ENCODE measurements around the gene GRIN1.
"Not testable (repeated sequence)": the region's sequence is repeated elsewhere in the genome, so short reads cannot be mapped to it uniquely, and the experiment has no call there.

The GRIN1 gene

DNA sequence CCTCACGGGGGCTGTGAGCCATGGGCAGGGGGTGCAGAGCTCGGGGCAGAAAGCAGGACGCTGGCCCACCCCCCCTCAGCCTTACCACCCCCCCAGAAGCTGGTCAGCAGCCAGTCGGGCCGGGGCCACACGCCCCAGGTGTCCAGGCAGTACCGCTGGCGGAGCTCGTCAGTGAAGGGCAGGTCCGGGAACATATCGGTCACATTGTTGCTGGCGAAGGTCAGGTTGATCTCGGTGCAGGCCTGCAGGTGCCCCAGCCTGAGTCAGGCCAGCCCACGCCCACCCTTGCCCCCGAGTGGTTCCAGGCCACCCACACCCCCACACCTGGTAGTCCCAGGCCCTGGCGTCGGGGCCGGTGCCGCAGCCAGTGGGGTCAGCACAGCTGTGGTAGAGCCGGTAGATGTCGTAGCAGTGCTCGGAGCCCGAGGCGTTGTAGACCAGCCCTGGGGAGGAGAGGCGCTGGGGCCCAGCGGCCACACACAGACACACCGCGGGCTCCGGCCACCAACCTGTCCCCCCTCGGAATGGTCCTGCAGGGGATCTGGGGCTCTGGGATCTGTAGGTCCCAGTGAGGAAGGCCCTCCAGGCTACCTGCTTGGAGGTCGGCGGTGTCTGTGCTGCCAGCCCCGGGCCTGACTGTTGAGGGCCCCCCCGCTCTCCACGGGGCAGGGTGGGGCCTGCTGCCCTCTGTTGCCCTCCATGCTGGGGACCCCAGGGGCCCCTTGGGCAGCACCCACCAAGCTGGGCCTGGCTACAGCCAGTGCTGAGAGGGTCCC, 27.0 kb upstream of the GRIN1 start:
- DNase-seq: no peak

DNA sequence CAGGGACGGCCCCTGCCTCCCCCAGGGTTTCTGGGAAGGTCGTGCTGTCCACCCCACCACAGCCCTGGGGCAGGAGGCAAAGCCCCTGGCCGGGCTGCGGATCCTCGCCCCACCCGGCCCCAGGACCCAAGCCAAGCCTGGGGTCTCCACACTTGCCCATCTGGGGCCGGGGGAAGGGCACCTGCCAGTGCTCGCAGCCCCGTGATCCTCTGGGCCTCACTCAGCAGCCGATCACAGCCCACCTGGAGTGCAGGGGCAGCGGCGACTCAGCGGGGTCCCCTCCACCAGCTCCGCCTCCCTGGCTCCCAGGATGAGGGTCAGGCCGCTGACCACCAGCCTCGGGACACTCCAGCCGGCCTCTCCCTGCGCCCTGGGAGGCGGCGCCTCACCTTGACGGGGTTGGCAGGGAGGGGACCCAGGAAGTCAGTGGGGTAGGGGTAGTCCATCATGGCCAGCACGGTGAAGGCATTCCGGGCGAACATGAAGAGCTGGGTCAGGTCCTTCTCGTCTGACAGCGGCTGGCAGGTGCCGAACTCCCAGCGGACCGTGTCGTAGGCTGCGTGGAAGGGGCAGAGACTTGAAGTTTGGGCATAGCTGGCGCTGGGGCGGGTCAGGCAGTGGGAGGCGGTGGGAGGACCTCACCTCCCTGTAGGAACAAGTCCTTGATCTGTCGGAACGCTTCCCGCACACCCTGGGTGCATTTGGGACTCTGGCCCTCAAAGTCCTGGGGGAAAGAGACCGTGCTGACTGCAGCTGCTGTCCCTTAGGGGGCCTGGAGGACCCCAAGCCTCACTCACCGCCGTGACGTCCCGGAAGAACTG, 26.2 kb upstream of the GRIN1 start:
- no peak for DNase-seq

DNA sequence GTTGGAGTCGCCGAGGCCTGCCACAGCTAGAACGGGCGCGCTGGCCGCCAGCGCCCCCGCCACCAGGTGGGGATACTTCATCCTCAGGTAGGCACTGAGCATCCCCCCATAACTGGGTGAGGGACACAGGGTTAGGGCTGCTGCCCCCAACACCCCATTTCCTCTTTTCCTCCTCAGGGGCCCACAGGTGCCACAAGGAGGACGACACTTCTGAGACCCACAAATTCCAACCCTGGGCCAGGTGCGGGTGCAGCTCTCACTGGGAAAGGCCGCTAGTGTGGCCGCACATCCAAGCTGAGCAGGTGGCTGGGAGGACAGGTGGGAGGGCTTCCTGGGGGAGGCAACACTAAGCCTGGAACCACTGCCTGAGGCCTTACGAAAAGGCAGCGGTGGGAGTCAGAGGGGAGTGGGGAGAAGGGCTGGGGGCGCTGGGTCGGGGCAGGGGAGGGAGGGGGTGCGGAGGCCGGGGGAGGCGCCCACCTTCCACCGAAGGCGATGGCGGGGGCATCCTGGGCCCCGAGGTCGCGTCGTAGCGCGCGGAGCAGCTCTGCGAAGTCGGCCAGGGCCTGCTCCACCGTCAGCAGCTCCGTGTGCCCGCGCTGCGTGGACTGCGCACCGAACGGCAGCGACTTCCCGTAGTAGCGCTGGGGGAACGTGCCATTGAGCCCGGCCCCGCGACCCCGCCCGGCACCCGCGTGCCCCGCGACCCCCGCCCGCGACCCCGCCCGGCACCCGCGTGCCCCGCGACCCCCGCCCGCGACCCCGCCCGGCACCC, 25.4 kb upstream of the GRIN1 start:
- DNase-seq: peak in 1 of 2 donors; percentile 29

DNA sequence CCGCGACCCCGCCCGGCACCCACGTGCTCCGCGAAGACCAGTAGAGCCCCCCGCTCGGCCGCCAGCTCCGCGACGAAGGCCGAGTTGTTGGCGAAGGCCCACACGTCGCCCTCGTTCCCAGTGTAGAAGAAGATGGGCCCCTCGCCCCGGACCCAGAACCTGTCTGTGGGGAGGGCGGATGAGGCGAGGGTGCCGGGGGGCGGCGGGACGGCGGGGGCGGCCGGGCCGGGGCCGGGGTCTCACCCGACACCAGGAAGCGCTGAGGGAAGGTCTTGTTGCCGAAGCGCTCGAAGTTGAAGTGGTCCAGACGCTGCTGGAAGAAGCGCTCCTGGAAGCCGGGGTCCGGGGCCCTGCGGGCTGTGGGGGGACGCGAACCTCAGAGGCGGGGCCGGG, 24.7 kb upstream of the GRIN1 start:
- no peak for DNase-seq

DNA sequence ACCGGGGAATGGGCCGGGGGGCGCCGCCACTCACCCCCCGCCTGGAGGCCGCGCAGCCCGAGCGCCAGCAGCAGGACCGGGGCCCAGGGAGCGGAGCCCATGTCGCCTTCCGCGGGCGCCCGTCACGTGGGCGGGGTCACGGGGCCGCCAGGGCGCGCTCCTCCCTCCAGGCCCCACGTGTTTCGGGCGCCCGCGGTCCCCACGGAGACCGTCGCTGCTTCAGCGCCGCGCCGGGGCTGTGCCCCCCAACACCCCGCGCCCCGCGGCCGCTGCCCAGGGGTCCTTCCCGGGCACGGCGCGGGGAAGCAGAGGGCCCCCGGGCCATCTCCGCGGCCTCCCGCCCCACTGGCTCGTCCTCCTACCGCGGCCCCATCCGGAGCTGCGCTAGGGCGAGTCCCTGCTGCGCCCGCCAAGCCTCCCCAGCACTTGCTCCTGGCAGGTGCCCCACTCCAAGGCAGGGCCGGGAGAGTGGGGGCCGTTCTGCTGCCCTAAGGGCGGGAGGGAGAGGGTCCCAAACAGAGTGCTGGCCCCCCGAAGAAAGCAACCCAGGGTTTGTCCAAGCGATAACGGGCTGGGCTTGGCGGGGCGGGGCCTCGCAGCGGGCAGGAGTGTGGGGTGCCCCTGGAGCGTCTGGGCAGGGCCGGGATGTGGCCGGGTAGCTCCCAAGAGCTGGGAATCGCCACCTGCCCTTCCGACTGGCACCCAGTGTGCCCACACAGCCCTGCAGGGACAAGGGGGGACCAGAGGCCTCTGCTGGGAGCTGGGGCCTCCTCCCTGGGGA, 24.2 kb upstream of the GRIN1 start, which contains the start of gene DPP7:
Gene DPP7 (minus strand): TSS at position 121 of the 781 bp plus-strand sequence. CDS start 20 bp downstream, at position 101.
- DNase-seq: peak; percentile 69 to 80

DNA sequence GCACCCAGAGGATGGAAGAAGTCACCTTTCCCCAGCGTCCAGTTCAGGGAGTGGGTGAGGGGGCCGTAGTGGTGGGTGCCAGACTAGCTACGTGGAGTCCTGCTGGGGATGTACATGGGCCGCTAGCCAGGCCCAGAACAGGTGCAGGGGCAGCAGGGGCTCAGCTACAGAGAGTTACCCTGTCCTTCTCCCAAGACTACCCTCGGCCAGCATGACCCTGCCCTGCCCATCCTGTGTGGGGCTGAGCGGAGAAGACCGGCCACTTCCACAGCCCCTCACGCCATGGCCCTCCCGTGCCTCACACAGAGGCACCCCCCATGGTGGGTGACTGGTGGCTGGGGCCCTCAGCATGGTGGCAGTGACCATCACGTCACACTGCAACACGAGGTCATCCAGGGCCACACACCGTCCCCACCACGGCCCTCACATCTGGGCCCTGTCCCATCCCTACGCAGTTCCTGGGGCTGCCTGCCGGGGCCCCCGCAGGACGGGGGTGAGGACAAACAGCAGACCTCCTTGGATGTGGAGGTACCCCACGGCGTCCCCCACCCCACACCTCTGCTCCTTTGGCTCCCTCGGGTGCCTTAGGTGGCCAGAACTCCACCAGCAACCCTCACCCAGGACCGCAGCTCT, 23.4 kb upstream of the GRIN1 start:
- no peak for DNase-seq

DNA sequence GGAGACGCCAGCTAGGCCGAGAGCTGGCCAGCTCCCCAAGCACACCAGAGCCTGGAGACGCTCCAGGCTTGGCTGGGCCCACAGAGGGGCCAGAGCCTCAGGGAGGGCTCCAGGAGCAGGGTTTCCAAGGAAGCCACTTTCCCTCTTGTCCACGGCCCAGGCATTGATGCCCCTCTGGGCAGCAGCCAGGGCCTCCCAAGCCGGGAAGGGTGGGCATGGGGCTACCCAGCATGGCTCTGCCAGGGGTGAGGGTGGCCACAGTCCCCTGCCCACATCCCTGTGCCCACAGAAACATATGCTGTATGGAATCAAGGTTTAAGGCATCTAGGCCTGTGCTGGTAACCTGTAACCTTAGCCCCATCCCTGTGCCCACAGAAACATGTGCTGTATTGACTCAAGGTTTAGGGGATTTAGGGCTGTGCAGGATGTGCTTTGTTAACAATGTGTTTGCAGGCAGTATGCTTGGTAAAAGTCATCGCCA, 22.9 kb upstream of the GRIN1 start:
- DNase-seq: no peak

DNA sequence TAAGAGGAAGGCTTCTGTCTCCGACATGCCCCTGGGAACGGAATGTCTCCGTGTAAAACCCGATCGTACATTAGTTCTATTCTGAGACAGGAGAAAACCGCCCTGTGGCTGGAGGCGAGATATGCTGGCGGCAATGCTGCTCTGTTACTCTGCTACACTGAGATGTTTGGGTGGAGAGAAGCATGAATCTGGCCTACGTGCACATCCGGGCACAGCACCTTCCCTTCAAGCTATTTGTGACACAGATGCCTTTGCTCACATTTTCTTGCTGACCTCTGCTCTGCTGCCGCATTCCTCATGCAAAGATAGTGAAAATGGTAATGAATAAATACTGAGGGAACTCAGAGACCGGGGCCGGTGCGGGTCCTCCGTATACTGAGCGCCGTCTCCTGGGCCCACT, 22.2 kb upstream of the GRIN1 start:
- DNase-seq: no peak

DNA sequence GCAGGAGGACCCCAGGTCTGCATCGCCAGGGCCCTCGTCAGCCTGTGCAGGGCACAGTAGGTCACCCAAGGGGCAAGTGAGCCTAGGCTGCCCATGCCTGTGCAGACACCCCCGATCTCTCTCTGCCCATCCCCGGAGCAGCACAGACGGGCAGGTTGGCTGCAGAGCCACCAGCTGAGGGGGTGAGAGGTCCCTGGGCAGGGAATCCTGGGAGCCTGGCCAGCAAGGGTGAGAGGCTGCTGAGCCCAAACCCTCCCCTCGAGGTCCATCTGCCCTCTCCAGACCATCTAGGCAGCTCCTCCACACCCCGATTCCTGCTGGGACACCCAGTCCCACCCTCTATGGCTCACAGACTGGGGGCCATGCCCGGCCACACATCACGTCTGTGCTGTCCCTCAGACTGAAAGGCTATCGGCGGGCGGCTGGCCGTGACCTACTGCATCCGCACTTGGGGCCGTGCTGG, 21.7 kb upstream of the GRIN1 start:
- DNase-seq: no peak

DNA sequence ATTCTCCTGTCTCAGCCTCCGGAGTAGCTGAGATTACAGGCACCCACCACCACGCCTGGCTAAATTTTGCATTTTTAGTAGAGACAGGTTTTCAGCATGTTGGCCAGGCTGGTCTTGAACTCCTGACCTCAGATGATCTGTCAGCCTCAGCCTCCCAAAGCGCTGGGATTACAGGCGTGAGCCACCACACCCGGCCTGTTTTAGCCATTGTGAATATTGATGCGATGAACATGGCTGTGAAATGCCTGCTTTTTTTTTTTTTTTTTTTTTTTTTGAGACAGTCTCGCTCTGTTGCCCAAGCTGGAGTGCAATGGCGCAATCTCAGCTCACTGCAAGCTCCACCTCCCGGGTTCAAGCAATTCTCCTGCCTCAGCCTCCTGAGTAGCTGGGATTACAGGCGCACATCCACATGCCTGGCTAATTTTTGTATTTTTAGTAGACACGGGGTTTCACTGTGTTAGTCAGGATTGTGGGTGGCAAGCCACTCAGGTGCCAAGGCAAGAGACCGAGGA, 20.8 kb upstream of the GRIN1 start:
- not testable (repeated sequence) for DNase-seq

DNA sequence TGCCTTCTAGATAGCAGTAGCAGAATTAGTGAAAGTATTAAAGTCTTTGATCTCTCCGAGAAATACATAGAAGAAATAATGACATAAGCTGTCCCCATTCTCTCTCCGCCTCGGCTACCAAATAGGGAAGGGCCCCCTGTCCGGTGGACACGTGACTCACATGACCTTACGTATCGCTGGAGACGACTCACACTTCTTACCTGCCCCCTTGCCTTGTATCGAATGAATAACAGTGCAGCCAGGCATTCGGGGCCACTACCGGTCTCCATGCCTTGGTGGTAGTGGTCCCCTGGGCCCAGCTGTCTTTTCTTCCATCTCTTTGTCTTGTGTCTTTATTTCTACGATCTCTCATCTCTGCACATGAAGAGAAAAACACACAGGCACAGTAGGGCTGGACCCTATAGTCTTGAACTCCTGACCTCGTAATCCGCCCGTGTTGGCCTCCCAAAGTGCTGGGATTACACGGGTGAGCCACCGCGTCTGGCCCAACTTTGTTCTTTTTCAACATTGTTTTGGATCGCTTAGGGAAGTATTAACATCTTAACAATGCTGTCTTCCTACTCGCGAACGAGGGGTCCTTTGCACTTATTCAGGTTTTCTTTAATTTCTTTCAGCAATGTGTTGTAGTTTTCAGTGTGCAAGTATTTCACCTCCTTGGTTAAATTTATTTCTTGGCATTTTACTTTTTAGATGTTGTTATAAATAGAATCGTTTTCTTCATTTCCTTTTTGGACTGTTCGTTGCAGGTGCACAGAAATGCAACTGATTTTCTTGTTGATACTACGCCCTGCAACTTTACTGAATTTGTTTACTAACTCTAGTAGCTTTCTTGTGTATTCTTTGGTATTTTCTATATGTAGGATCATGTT, 16.8 kb upstream of the GRIN1 start:
- not testable (repeated sequence) for DNase-seq

DNA sequence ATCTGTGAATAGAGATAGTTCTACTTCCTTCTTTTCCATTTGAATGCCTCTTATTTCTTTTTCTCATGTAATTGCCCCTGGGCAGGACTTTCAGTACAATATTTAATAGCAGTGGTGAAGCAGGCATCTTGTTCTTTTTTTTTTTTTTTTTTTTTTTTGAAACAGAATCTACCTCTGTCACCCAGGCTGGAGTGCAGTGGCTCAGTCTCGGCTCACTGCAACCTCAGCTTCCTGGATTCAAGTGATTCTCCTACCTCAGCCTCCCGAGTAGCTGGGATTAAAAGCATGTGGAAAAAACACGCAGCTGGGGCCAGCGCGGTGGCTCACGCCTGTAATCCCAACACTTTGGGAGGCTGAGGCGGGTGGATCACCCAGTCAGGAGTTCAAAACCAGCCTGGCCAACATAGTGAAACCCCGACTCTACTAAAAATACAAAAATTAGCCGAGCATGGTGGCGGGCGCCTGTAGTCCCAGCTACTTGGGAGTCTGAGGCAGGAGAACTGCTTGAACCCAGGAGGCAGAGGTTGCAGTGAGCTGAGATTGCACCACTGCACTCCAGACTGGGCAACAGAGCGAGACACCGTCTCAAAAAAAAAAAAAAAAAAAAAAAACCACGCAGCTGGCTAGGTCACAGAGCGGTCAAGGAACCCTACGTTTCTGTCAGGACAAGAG, 16.0 kb upstream of the GRIN1 start:
- not testable (repeated sequence) for DNase-seq

DNA sequence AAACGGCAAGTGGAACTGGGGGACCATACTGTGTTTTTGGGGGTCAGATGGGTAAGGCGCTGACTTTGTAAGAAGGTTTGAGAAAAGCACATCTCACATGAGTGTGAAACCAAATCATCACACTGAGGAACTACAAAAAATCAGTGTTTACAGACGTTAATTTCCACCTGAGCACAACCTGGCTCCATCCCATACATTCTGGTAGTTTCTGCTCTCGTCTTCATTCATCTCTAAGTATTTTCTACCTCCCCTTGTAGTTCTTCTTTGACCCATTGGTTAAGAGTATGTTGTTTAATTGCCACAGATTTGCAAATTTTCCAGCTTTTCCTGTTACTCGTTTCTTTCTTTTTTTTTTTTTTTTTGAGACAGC, 15.5 kb upstream of the GRIN1 start:
- DNase-seq: no peak

DNA sequence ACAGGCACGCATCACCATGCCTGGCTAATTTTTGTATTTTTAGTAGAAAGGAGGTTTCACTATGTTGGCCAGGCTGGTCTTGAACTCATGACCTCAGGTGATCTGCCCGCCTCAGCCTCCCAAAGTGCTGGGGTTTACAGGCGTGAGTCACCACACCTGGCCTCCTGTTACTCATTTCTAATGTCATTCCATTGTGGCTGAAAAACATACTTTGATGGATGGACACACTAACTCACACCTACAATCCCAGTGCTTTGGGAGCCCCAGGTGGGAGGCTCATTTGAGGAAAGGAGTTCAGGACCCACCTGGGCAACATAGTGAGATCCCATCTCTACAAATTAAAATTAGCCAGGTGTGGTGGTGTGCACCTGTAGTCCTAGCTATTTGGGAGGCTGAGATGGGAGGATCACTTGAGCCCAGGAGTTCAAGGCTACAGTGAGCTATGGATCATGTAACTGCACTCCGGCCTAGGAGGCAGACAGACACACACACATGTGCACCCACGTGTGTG, 14.9 kb upstream of the GRIN1 start:
- not testable (repeated sequence) for DNase-seq

DNA sequence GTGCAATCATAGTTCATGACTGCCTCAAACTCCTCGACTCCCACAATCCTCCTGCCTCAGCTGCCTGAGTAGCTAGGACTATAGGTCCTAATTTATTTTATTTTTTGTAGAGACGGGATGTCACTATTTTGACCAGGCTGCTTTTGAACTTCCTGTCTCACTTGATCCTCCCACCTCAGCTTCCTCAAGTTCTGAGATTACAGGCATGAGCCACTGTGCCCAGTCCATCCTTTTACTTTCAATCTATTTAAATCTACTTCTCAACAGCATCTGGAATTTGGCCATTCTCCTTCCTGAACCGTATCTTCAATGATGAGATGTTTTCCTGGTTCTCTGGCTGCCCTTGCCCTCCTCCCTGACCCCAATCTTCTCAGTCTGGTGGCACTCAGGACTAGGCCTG, 12.2 kb upstream of the GRIN1 start:
- no peak for DNase-seq

DNA sequence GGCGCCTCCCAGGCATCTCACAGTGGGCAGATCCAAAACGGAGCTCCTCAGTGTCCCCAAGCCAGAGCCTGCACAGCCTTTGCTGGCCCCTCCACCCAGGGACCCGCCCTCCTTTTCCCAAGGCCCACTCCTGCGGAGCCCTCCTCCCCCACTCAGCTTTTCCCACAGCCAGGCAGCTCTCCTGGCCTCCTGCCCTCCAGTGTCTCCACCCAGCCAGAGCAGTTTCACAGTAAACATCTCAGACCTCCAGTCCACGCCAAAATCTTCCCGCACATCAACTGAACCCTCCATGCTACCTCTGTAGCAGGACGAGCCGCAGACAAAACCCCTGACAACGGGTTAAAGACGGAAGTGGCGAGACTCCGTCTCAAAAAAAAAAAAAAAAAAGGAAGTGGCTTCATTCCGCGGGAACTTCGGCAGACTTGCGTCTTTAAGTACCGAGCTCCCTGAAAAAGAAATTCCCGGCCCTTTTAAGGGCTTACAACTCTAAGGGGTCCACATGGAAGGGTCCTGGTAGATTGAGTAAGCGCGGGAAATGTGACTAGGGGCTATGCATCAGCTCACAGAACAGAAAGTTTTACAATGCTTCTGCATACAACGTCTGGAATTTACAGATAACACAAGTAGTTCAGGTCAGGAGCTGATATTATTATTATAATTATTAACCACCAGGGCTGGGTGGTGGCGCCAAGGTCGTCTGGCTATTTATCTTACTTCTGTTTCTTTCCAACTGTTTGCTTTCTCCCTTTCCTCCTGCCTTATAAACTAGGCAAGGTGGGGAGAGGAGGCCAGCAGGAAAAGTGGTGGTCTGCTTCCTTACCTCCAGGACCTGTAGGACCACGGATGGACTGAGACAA, 11.4 kb upstream of the GRIN1 start:
- DNase-seq: peak in 1 of 2 donors; percentile 22

DNA sequence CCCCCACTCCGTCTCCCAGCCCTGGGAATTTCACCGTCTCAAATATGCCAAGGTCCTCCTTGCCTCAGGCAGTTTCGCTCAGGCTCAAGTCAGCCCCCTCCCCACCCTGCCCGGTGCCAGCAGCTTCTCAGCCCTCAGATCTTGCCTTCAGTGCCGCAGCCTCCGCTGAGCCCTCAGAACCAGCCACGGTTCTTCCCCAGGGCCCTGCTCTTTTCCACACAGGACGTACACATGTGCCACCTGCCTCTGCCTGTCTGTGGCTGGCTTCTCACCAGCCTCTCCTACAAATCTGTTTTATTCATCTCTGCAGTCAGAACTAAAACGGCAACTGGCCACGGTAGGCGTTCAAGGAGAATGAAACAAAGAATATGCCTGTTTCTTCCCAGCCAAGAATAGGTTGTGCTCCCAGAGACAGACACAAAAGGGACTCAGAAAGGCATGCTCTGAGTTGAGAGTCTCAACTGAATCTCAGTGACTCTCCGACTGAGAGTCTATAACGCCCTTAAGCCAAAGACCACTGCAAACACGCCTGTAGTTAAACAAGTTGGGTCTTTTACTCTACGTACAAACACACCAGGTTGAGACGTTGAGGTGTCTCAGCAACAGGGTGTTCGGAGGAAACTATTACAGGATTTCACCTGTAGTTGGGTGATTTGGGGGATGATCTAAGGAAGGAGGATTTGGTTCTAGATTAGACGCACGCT, 10.6 kb upstream of the GRIN1 start:
- DNase-seq: no peak

DNA sequence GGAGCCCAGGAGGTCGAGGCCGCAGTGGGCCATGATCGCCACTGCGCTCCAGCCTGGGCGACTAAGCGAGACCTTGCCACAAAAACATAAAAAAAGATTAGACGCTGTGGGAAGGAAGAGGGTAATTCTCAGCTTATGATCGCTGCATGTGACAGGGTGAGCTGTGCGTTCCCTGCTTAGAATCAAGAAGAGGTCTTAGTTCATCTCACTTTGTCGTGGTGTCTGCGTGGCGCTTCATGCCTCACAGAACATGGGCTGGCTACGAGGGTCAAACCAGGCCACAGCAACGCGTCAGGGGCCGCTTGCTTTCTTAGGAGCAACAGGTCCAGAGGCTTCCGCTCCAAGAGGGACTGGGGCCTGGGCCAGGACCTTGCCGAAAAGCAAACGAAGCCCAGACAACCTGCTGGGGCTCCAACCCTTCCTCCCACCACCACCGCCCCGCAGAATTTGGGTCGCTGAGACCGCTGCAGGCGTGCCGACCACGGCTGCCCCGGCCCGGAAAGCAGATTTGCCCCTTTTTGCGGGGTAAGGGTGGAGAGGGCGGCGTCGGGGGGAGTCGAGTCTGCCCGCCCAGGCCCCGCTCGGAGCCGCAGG, 10.0 kb upstream of the GRIN1 start:
- no peak for DNase-seq
